ENCODE data around the gene COG1. TPM values are rescaled to one million over a fixed set of nuclear protein-coding genes. Genes with fewer than 3 reads are reported as not detected.

The COG1 gene
- total RNA-seq, 1 donor from 2014 or later = 26.7 TPM

GRCh38 chr17:73223626-73224230 is 30.9 kb downstream of the COG1 start:
- no peak overlapping the region for H3K4me3 ChIP-seq (ENCODE audit: low read depth, low read length)

GRCh38 chr17:73224237-73224636 is 31.4 kb downstream of the COG1 start:
- Histone ChIP-seq H3K36me3 (ENCODE audit: control insufficient read depth, insufficient read depth, low read length) (no peaks in the 10 kb centered on the region), H3K27me3 (ENCODE audit: control insufficient read depth, insufficient read depth, low read length) (no peaks in the 10 kb centered on the region), H3K4me3 (ENCODE audit: low read depth, low read length) (no peak overlapping the region)
- DNase-seq (ENCODE audit: low read depth) = no peak
- TF ChIP-seq, protein P1, sequence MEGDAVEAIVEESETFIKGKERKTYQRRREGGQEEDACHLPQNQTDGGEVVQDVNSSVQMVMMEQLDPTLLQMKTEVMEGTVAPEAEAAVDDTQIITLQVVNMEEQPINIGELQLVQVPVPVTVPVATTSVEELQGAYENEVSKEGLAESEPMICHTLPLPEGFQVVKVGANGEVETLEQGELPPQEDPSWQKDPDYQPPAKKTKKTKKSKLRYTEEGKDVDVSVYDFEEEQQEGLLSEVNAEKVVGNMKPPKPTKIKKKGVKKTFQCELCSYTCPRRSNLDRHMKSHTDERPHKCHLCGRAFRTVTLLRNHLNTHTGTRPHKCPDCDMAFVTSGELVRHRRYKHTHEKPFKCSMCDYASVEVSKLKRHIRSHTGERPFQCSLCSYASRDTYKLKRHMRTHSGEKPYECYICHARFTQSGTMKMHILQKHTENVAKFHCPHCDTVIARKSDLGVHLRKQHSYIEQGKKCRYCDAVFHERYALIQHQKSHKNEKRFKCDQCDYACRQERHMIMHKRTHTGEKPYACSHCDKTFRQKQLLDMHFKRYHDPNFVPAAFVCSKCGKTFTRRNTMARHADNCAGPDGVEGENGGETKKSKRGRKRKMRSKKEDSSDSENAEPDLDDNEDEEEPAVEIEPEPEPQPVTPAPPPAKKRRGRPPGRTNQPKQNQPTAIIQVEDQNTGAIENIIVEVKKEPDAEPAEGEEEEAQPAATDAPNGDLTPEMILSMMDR (IDR thresholded peaks at IDR 0.05; ENCODE audit: insufficient read depth, low read length, poor library complexity, severe bottlenecking) = no peak

More at GRCh38 chr17:73223626-73224230, 30.9 kb downstream of the COG1 start:
- H3K36me3 ChIP-seq (ENCODE audit: control insufficient read depth, insufficient read depth, low read length) = no peaks in the 10 kb centered on the region
- DNase-seq (ENCODE audit: low read depth) = no peak
- no peaks in the 10 kb centered on the region for H3K27me3 ChIP-seq (ENCODE audit: control insufficient read depth, insufficient read depth, low read length)
- TF ChIP-seq, protein P1 (IDR thresholded peaks at IDR 0.05; ENCODE audit: insufficient read depth, low read length, poor library complexity, severe bottlenecking) = no peak

GRCh38 chr17:73224663-73225305 is 31.9 kb downstream of the COG1 start:
- H3K4me3 ChIP-seq (ENCODE audit: low read depth, low read length) = no peak overlapping the region
- no peaks in the 10 kb centered on the region for H3K27me3 ChIP-seq (ENCODE audit: control insufficient read depth, insufficient read depth, low read length)
- no peak for DNase-seq (ENCODE audit: low read depth)
- H3K36me3 ChIP-seq (ENCODE audit: control insufficient read depth, insufficient read depth, low read length) = no peaks in the 10 kb centered on the region
- TF ChIP-seq, protein P1 (IDR thresholded peaks at IDR 0.05; ENCODE audit: insufficient read depth, low read length, poor library complexity, severe bottlenecking) = no peak

DNA sequence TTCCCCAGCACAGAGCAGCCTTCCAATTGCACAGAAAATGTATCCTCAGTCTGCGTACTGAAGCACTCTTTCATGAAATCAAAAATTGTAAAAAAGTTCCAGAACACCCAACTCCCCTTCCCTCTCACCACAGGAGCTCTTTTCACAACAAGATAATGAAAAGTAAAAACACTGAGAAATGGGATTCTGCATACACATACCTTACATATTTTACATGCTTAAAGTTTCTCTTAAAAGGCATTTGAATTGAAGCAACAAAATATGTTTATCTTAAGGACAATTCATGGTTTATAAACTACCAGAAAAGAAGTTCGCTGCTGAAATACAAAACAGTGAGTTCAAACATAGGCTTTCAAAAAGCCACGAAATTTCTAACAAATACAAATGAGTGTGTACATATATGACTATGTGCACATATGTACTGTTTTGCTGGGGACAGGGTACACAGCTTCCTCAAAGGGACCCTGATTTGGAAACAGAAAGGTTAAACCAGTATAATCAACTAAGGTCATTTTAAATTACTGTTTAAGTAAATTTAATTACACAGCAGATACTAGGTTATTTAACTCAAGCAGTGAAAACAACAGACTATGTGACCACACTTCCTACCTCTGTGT is 33.8 kb downstream of the COG1 start:
- TF ChIP-seq, protein P1 (IDR thresholded peaks at IDR 0.05; ENCODE audit: insufficient read depth, low read length, poor library complexity, severe bottlenecking) = no peak
- no peak overlapping the region for H3K4me3 ChIP-seq (ENCODE audit: low read depth, low read length)
- no peaks in the 10 kb centered on the region for H3K36me3 ChIP-seq (ENCODE audit: control insufficient read depth, insufficient read depth, low read length)
- no peak for DNase-seq (ENCODE audit: low read depth)
- H3K27me3 ChIP-seq (ENCODE audit: control insufficient read depth, insufficient read depth, low read length) = no peaks in the 10 kb centered on the region

DNA sequence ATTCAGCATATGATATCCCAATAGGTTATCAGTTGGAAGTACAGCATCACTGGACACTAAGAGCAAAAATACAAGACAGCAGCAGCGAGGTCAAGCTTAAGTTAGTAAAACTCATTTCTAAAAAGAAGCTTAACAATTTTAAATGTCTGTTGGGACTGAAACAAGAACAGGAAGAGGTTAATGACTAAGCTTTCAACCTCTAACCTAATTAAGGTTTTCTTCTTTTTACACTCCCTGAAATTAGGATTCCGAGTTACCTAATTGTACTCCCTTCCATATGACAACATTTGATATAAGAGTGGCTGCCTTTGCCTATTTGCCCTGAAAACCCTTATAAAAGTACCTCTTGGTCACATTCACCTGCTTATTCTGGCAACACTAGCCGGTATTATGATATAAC is 34.5 kb downstream of the COG1 start:
- TF ChIP-seq, protein P1 (IDR thresholded peaks at IDR 0.05; ENCODE audit: insufficient read depth, low read length, poor library complexity, severe bottlenecking) = no peak
- Histone ChIP-seq H3K27me3 (ENCODE audit: control insufficient read depth, insufficient read depth, low read length) (no peaks in the 10 kb centered on the region), H3K4me3 (ENCODE audit: low read depth, low read length) (no peak overlapping the region), H3K36me3 (ENCODE audit: control insufficient read depth, insufficient read depth, low read length) (no peaks in the 10 kb centered on the region)
- no peak for DNase-seq (ENCODE audit: low read depth)
